Measurements from ENCODE around the gene GPR22.

Gene GPR22, protein sequence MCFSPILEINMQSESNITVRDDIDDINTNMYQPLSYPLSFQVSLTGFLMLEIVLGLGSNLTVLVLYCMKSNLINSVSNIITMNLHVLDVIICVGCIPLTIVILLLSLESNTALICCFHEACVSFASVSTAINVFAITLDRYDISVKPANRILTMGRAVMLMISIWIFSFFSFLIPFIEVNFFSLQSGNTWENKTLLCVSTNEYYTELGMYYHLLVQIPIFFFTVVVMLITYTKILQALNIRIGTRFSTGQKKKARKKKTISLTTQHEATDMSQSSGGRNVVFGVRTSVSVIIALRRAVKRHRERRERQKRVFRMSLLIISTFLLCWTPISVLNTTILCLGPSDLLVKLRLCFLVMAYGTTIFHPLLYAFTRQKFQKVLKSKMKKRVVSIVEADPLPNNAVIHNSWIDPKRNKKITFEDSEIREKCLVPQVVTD

DNA sequence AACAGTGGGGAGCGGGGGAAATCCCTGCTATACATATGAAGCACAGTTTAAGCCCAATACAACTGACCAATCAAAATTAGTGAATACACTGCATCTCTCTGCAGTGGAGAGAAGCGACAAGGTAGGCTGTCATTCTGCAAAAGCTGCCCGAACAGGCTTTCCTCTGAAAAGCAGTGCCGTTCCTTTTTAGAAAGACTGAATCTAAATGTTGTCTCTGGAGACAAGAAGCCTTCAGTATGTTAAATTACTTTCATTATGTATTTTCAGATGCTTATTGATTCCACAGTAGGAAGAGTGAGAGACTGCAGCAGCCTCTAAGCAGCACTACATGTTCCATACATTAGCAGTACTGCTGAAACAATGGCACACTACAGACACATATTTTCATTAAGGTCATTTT, at the start of gene GPR22:
Gene GPR22, plus strand, starts transcription at position 129 of the 400 bp plus-strand sequence. CDS start 4,004 bp downstream, outside the sequence.
- no peak within 1 kb of the TSS for H3K4me3 Mint-ChIP-seq
- H3K9me3 Mint-ChIP-seq (ENCODE audit: low read depth) = no peaks in the 10 kb centered on the region
- H3K4me1 Mint-ChIP-seq (ENCODE audit: low read depth) = peaks cover 5% of the 10 kb centered on the region
- no peak within 1 kb of the TSS for H3K27ac Mint-ChIP-seq
- peaks cover 1% of the 10 kb centered on the region for H3K36me3 Mint-ChIP-seq
- H3K27me3 Mint-ChIP-seq = no peaks in the 10 kb centered on the region

GRCh38 chr7:107427462-107427861, 42.4 kb upstream of the GPR22 start:
- Mint-ChIP-seq H3K36me3 (peaks cover 23% of the 10 kb centered on the region), H3K9me3 (ENCODE audit: low read depth) (no peaks in the 10 kb centered on the region), H3K4me3 (no peak overlapping the region), H3K4me1 (ENCODE audit: low read depth) (peaks cover 2% of the 10 kb centered on the region), H3K27me3 (no peaks in the 10 kb centered on the region), H3K27ac (no peak overlapping the region)

DNA sequence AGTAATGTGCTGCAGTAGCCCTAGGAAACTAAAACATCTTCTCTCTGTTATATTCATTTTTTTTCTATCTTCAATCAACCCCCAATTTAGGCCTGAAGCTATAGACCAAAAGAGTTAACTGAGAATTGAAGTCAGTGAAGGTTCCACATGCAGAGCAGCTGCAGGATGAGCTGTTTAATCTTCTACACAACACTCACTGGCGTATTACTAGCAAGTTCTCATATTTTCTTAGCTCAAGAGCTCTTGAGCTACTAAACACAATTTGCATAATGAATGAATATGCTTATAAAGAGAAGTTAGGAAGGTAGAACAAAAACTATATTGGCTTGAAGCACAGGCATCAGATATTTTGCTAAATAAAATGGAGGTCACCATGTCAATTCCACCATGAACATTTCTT, 41.2 kb upstream of the GPR22 start:
- Mint-ChIP-seq H3K4me3 (no peak overlapping the region), H3K9me3 (ENCODE audit: low read depth) (no peaks in the 10 kb centered on the region), H3K27ac (no peak overlapping the region), H3K4me1 (ENCODE audit: low read depth) (peaks cover 2% of the 10 kb centered on the region), H3K36me3 (peaks cover 29% of the 10 kb centered on the region), H3K27me3 (no peaks in the 10 kb centered on the region)

DNA sequence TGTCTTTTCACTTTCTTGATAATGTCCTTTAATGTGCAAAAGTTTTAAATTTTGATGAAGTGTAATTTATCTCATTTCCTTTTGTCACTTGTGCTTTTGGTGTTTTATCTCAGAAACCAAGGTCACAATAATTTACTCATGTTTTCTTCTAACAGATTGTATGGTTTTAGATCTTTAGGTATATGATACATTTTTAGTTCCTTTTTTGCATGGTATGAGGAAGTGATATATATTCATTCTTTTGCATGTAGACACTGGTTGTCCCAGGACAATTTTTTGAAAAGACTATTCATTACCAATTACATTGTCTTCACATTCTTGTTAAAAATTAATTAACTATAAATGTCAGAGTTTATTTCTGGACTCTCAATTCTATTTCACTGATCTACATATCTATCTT, 39.8 kb upstream of the GPR22 start:
- Mint-ChIP-seq H3K27ac (no peak overlapping the region), H3K4me1 (ENCODE audit: low read depth) (peaks cover 2% of the 10 kb centered on the region), H3K9me3 (ENCODE audit: low read depth) (no peaks in the 10 kb centered on the region)

DNA sequence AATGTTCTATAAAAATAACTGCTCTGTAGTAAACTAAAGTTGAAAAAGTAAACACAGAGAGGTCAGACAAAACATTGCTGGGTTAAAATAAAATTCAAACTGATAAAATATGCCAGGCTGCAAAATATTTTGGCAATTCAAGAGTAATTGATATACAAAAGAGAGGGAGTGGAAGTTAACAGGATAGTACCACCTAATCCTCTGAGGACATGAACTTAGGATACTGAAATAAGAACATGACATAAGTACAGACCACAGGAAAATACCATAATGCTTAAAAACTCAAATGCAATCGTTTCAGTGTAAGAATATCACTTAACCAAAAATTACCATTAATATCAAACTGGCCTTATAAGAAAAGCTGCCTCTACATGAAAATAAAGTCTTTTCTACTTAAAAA, 37.6 kb upstream of the GPR22 start:
- peaks cover 2% of the 10 kb centered on the region for H3K4me1 Mint-ChIP-seq (ENCODE audit: low read depth)
- no peaks in the 10 kb centered on the region for H3K27me3 Mint-ChIP-seq
- H3K36me3 Mint-ChIP-seq = peaks cover 40% of the 10 kb centered on the region
- H3K4me3 Mint-ChIP-seq = no peak overlapping the region
- no peak overlapping the region for H3K27ac Mint-ChIP-seq
- peaks cover 5% of the 10 kb centered on the region for H3K9me3 Mint-ChIP-seq (ENCODE audit: low read depth)

More for the DNA sequence above, 39.8 kb upstream of the GPR22 start:
- no peak overlapping the region for H3K4me3 Mint-ChIP-seq
- H3K27me3 Mint-ChIP-seq = no peaks in the 10 kb centered on the region
- H3K36me3 Mint-ChIP-seq = peaks cover 32% of the 10 kb centered on the region

GRCh38 chr7:107435749-107436148, 34.1 kb upstream of the GPR22 start:
- H3K36me3 Mint-ChIP-seq = peaks cover 36% of the 10 kb centered on the region
- peaks cover 5% of the 10 kb centered on the region for H3K9me3 Mint-ChIP-seq (ENCODE audit: low read depth)
- peaks cover 2% of the 10 kb centered on the region for H3K4me1 Mint-ChIP-seq (ENCODE audit: low read depth)
- no peak overlapping the region for H3K27ac Mint-ChIP-seq
- no peaks in the 10 kb centered on the region for H3K27me3 Mint-ChIP-seq
- no peak overlapping the region for H3K4me3 Mint-ChIP-seq

GRCh38 chr7:107439025-107439424, 30.8 kb upstream of the GPR22 start:
- no peak overlapping the region for H3K4me3 Mint-ChIP-seq
- peaks cover 29% of the 10 kb centered on the region for H3K36me3 Mint-ChIP-seq
- peaks cover 5% of the 10 kb centered on the region for H3K9me3 Mint-ChIP-seq (ENCODE audit: low read depth)
- no peak overlapping the region for H3K27ac Mint-ChIP-seq
- H3K27me3 Mint-ChIP-seq = no peaks in the 10 kb centered on the region
- no peaks in the 10 kb centered on the region for H3K4me1 Mint-ChIP-seq (ENCODE audit: low read depth)

- Mint-ChIP-seq H3K36me3 (peaks cover 20% of the 10 kb centered on the region), H3K27ac (no peak overlapping the region), H3K9me3 (ENCODE audit: low read depth) (no peaks in the 10 kb centered on the region), H3K4me1 (ENCODE audit: low read depth) (no peaks in the 10 kb centered on the region), H3K4me3 (no peak overlapping the region), H3K27me3 (no peaks in the 10 kb centered on the region)
These were observed 28.1 kb upstream of the GPR22 start for GRCh38 chr7:107441581-107442422.

DNA sequence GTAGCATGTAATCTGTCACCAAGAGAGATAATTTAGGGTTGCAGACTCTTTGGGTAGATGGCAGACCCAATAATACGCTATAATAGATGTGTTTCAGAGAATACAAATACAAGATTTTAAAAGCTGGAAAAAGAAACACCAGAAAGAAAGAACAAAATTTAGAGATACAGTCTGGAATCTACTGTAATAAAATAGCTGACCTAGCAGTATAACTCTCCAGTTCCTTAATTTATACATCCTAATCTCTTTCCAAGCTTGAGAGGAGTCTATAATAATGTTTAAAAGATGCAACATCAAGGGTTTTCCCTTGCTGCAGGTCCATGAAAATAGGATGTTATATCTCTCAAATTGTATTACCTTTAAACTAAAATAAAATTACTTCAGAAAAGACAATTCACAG, 27.2 kb upstream of the GPR22 start:
- Mint-ChIP-seq H3K36me3 (peaks cover 16% of the 10 kb centered on the region), H3K27ac (no peak overlapping the region), H3K4me3 (no peak overlapping the region), H3K9me3 (ENCODE audit: low read depth) (no peaks in the 10 kb centered on the region), H3K27me3 (no peaks in the 10 kb centered on the region), H3K4me1 (ENCODE audit: low read depth) (peaks cover 2% of the 10 kb centered on the region)

DNA sequence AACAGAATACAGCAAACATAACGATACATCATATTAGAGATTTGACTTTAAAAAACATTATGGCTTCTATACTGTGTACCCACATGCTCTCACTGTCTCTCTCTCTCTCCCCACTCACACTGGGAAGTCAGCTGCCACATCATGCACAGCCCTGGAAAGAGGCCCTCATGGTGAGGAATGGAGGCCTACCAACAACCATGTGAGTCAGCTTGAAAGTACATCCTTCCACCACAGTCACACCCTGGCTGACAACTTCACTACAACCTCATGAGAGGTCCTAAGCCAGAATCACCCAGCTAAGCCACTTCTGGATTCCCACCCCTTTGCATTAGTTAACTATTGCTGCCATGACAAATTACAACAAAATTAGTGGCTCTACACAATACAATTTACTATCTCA, 23.3 kb upstream of the GPR22 start:
- Mint-ChIP-seq H3K27ac (no peak overlapping the region), H3K4me1 (ENCODE audit: low read depth) (peaks cover 16% of the 10 kb centered on the region), H3K9me3 (ENCODE audit: low read depth) (no peaks in the 10 kb centered on the region), H3K27me3 (no peaks in the 10 kb centered on the region), H3K4me3 (no peak overlapping the region), H3K36me3 (peaks cover 24% of the 10 kb centered on the region)

DNA sequence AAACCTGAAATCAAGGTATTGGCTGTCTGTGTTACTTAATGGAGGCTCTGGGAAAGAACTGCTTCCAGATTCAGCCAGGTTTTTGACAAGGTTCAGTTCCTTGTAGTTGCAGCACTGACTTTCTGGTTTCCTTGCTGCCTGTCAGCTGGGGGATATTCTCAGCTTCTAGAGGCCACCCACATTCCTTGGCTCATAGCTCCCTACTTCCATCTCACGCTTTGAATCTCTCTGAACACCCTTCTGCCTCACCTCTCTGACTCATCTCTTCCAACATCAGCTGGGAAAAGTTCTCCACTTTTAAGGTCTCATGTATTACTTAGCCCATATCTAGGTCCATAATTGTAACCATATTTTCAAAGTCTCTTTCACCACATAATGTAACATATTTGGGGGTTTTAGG, 22.9 kb upstream of the GPR22 start:
- Mint-ChIP-seq H3K9me3 (ENCODE audit: low read depth) (no peaks in the 10 kb centered on the region), H3K4me1 (ENCODE audit: low read depth) (peaks cover 16% of the 10 kb centered on the region), H3K4me3 (no peak overlapping the region), H3K27ac (no peak overlapping the region), H3K27me3 (no peaks in the 10 kb centered on the region), H3K36me3 (peaks cover 25% of the 10 kb centered on the region)

- Mint-ChIP-seq H3K27me3 (no peaks in the 10 kb centered on the region), H3K4me1 (ENCODE audit: low read depth) (peaks cover 16% of the 10 kb centered on the region), H3K9me3 (ENCODE audit: low read depth) (no peaks in the 10 kb centered on the region), H3K27ac (no peak overlapping the region), H3K4me3 (no peak overlapping the region), H3K36me3 (peaks cover 31% of the 10 kb centered on the region)
These were observed 18.9 kb upstream of the GPR22 start for GRCh38 chr7:107450970-107451369.

DNA sequence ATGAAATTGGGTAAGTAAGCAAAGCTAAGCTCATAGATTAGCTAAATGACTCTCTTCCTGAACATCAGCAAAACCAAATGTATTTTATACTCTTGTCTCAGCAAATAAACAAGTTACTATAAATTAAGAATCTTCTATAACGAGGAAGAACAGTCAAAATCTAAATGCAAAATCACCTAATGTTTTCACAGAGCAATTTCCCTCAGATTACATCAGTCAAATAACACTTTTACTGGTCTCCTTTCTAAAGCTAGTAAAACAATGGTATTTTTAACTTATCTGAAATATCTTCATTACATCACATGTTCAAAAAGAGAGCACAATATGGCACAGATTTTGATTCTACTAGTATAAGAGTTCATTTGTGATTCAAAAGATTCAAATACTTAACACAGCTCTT, 16.5 kb upstream of the GPR22 start:
- Mint-ChIP-seq H3K4me3 (no peak overlapping the region), H3K4me1 (ENCODE audit: low read depth) (peaks cover 14% of the 10 kb centered on the region), H3K36me3 (peaks cover 34% of the 10 kb centered on the region), H3K9me3 (ENCODE audit: low read depth) (no peaks in the 10 kb centered on the region), H3K27ac (no peak overlapping the region), H3K27me3 (no peaks in the 10 kb centered on the region)

GRCh38 chr7:107461938-107462533, 7.8 kb upstream of the GPR22 start:
- Mint-ChIP-seq H3K4me3 (no peak overlapping the region), H3K27me3 (no peaks in the 10 kb centered on the region), H3K27ac (no peak overlapping the region), H3K9me3 (ENCODE audit: low read depth) (no peaks in the 10 kb centered on the region), H3K36me3 (peaks cover 13% of the 10 kb centered on the region), H3K4me1 (ENCODE audit: low read depth) (peaks cover 5% of the 10 kb centered on the region)

Measured in activated naive CD8-positive, alpha-beta T cell (primary cell).